T-helper 2 cell (primary cell): ENCODE measurements around the gene CBR1.
A peak's percentile ranks its signal among the peaks of the same experiment; 100 is the strongest.
"Not testable (repeated sequence)": the region's sequence is repeated elsewhere in the genome, so short reads cannot be mapped to it uniquely, and the experiment has no call there.

Source experiments
- DNase-seq, 5 experiments: peaks; one replicate each; pipeline versions ENCODE4 v3.0.0 to v3.0.0-alpha.2; 2012 to 2022

Gene CBR1

GRCh38 chr21:36052860-36053714 lies 16.7 kb upstream of the CBR1 start:
- DNase-seq, result no peak

- no peak for DNase-seq
Observed at GRCh38 chr21:36053715-36054062, 16.1 kb upstream of the CBR1 start.

GRCh38 chr21:36055551-36055950 lies 14.3 kb upstream of the CBR1 start:
- no peak for DNase-seq

- DNase-seq, result peak in 2 of 5 experiments; percentile 8 to 10
Observed at GRCh38 chr21:36059823-36060158, 10.0 kb upstream of the CBR1 start.

- peak; percentile 86 to 93 (median 88) for DNase-seq
Observed at GRCh38 chr21:36060159-36060921, 9.5 kb upstream of the CBR1 start, which contains the start of gene SETD4. SETD4 (minus strand) TSS chr21:36060526; CDS start chr21:36058888, 1,638 bp downstream.

- no peak for DNase-seq
Observed at GRCh38 chr21:36061445-36061844, 8.4 kb upstream of the CBR1 start.

- DNase-seq, result no peak
Observed at GRCh38 chr21:36063375-36064084, 6.3 kb upstream of the CBR1 start.

- DNase-seq, result no peak
Observed at GRCh38 chr21:36064085-36064460, 5.8 kb upstream of the CBR1 start.

- DNase-seq, result peak in 1 of 5 experiments; percentile 40
Observed at GRCh38 chr21:36065497-36066036, 4.3 kb upstream of the CBR1 start.

GRCh38 chr21:36068748-36069398 lies 951 bp upstream of the CBR1 start:
- no peak for DNase-seq

GRCh38 chr21:36070999-36071398 lies 1.2 kb downstream of the CBR1 start:
- DNase-seq, result no peak

GRCh38 chr21:36072453-36073162 lies 2.8 kb downstream of the CBR1 start:
- DNase-seq, result no peak

GRCh38 chr21:36073181-36073580 lies 3.4 kb downstream of the CBR1 start:
- DNase-seq, result no peak

- DNase-seq, result not testable (repeated sequence)
Observed at GRCh38 chr21:36073911-36074310, 4.1 kb downstream of the CBR1 start.

GRCh38 chr21:36075171-36075570 lies 5.3 kb downstream of the CBR1 start:
- no peak for DNase-seq

GRCh38 chr21:36075953-36076352 lies 6.1 kb downstream of the CBR1 start:
- peak in 1 of 5 experiments; percentile 72 for DNase-seq

- DNase-seq, result no peak
Observed at GRCh38 chr21:36076878-36077655, 7.2 kb downstream of the CBR1 start.

- no peak for DNase-seq
Observed at GRCh38 chr21:36077758-36078157, 7.9 kb downstream of the CBR1 start.

- peak in 2 of 5 experiments; percentile 13 to 73 for DNase-seq
Observed at GRCh38 chr21:36079010-36079649, 9.3 kb downstream of the CBR1 start.

GRCh38 chr21:36079671-36080070 lies 9.8 kb downstream of the CBR1 start:
- no peak for DNase-seq
